GM18499 (cell line): Measurements from ENCODE around the gene MYBBP1A.

ENCODE experiments used
- ATAC-seq: cut with Tn5 transposase; IDR thresholded peaks from one replicate; pipeline ENCODE4 v1.9.1; 2021; ENCODE audit warnings: moderate number of reproducible peaks; ENCODE audit not compliant: insufficient read depth, unreplicated experiment

MYBBP1A gene

GRCh38 chr17:4551141-4551540, 4.0 kb downstream of the MYBBP1A start:
- ATAC-seq, result no peak

- no peak for ATAC-seq
These were observed 4.6 kb downstream of the MYBBP1A start for GRCh38 chr17:4550534-4551039.

GRCh38 chr17:4549781-4550533, 5.2 kb downstream of the MYBBP1A start:
- no peak for ATAC-seq

GRCh38 chr17:4548721-4549531, 6.3 kb downstream of the MYBBP1A start:
- ATAC-seq, result no peak

GRCh38 chr17:4548061-4548461, 7.1 kb downstream of the MYBBP1A start:
- ATAC-seq, result no peak

GRCh38 chr17:4547118-4547906, 7.9 kb downstream of the MYBBP1A start:
- no peak for ATAC-seq

GRCh38 chr17:4545217-4545951, 9.8 kb downstream of the MYBBP1A start:
- ATAC-seq, result no peak

- ATAC-seq, result no peak
These were observed 10.3 kb downstream of the MYBBP1A start for GRCh38 chr17:4544951-4545216.

GRCh38 chr17:4544135-4544950, 10.8 kb downstream of the MYBBP1A start:
- ATAC-seq, result no peak

GRCh38 chr17:4543557-4544026, 11.6 kb downstream of the MYBBP1A start:
- ATAC-seq, result no peak

- ATAC-seq, result no peak
These were observed 12.4 kb downstream of the MYBBP1A start for GRCh38 chr17:4542726-4543191.

- no peak for ATAC-seq
These were observed 13.0 kb downstream of the MYBBP1A start for GRCh38 chr17:4542003-4542725.

GRCh38 chr17:4541328-4542002, 13.7 kb downstream of the MYBBP1A start:
- ATAC-seq, result no peak

- ATAC-seq, result no peak
These were observed 14.4 kb downstream of the MYBBP1A start for GRCh38 chr17:4540687-4541327.

- no peak for ATAC-seq
These were observed 14.9 kb downstream of the MYBBP1A start for GRCh38 chr17:4540224-4540651.

- no peak for ATAC-seq
These were observed 15.5 kb downstream of the MYBBP1A start for GRCh38 chr17:4539576-4540223.

- no peak for ATAC-seq
These were observed 16.2 kb downstream of the MYBBP1A start for GRCh38 chr17:4539025-4539424.
